Measurements from ENCODE around the gene TLL1.

Gene TLL1

DNA sequence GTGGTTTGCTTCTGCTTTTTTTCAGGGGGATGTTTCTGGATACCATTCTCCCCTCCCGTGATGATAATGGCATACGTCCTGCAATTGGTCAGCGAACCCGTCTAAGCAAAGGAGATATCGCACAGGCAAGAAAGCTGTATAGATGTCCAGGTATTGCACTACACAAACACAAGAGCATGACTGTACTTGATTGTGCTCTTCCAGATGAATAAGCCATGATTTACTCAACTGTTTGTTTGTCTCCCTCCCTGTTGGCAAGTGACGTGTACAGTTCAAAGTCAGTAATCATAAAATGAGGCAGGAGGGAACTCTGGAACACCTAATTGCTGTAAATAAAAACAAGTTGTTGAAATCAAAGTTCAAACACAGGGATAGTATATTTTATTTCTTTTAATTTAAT, 141.4 kb downstream of the TLL1 start:
- no peak for DNase-seq (ENCODE audit: low spot score)
- in situ Hi-C loops (cut with MboI; ENCODE audit: low pct_unique_long_range_greater_than_20kb, low sequenced_read_pairs, unreplicated experiment), result no loop called here
- TF ChIP-seq, protein P1, sequence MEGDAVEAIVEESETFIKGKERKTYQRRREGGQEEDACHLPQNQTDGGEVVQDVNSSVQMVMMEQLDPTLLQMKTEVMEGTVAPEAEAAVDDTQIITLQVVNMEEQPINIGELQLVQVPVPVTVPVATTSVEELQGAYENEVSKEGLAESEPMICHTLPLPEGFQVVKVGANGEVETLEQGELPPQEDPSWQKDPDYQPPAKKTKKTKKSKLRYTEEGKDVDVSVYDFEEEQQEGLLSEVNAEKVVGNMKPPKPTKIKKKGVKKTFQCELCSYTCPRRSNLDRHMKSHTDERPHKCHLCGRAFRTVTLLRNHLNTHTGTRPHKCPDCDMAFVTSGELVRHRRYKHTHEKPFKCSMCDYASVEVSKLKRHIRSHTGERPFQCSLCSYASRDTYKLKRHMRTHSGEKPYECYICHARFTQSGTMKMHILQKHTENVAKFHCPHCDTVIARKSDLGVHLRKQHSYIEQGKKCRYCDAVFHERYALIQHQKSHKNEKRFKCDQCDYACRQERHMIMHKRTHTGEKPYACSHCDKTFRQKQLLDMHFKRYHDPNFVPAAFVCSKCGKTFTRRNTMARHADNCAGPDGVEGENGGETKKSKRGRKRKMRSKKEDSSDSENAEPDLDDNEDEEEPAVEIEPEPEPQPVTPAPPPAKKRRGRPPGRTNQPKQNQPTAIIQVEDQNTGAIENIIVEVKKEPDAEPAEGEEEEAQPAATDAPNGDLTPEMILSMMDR (IDR thresholded peaks at IDR 0.05; ENCODE audit: extremely low read depth, insufficient read depth, missing control alignments), result no peak

DNA sequence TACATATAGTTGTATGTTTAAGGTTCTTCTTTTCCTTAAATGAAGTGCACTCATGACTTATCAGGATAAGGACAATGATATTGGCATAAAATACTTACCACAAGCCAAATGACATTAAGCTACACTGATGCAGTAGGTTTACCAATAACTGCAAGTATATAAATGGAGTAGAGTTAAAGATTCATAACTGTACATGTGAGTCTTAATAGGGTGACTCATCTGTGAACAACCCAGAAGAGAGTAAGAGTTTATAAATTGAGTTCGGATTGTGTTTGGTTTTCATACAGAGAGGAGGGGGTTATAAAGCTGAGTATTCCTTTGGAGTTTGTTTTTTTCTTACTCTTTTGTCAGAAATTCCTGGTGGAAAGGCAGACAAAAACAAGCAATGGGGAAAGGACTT, 144.8 kb downstream of the TLL1 start:
- DNase-seq (ENCODE audit: low spot score), result no peak
- in situ Hi-C loops (cut with MboI; ENCODE audit: low pct_unique_long_range_greater_than_20kb, low sequenced_read_pairs, unreplicated experiment), result no loop called here
- TF ChIP-seq, protein P1 (IDR thresholded peaks at IDR 0.05; ENCODE audit: extremely low read depth, insufficient read depth, missing control alignments), result no peak

DNA sequence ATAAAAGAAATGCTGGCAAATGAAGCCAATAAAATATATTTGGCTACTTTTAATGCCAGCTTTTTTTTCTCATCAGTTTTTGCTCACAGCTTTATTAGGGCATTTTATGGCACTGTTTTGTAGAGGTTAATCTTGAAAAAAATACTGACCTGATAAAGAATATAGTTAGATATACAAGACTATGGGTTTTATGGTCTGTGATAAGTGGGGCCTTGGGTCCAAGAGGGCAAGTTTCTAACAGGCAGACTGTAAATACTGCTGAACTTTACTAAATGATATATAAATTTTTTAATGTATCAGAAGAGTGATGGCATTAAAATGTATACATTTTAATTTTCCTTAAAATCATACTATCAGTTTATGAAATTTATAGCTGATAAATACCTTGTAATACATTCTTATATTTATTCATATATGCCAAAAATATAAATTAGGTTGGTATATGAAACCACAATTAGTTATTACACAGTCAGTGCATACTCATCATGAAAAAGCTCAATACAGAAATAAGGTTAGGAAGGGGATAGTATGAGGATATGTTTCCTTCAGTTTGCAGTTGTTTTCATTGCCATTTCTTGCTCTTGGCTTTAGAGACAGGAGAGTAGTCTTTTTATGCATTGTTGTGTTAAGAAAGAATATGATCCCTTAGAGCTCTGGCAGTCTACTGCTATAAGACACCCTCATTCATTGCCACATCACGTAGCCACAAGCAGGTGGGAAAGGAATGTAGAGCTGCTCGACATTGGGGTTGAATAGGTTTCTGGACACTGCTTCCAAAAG, 146.6 kb downstream of the TLL1 start:
- in situ Hi-C loops (cut with MboI; ENCODE audit: low pct_unique_long_range_greater_than_20kb, low sequenced_read_pairs, unreplicated experiment), result no loop called here
- TF ChIP-seq, protein P1 (IDR thresholded peaks at IDR 0.05; ENCODE audit: extremely low read depth, insufficient read depth, missing control alignments), result no peak
- DNase-seq (ENCODE audit: low spot score), result no peak

DNA sequence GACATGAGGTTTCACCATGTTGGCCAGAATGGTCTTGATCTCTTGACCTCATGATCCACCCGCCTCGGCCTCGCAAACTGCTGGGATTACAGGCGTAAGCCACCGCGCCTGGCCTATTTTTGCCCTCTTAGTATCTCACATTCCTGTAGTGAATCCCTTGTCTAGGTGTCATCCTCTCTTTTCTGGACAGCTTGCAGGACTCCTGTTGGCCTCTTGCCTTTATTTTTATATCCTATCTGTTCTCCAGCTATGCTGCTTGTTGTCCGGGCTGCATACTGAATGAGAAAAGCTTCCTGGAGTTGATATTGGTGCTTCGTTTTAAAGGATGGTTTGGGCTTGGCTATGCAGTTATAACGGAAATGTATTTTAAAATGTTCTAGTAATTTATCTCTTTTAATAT, 148.6 kb downstream of the TLL1 start:
- in situ Hi-C loops (cut with MboI; ENCODE audit: low pct_unique_long_range_greater_than_20kb, low sequenced_read_pairs, unreplicated experiment), result no loop called here
- no peak for DNase-seq (ENCODE audit: low spot score)
- TF ChIP-seq, protein P1 (IDR thresholded peaks at IDR 0.05; ENCODE audit: extremely low read depth, insufficient read depth, missing control alignments), result no peak

- DNase-seq (ENCODE audit: low spot score), result no peak
- in situ Hi-C loops (cut with MboI; ENCODE audit: low pct_unique_long_range_greater_than_20kb, low sequenced_read_pairs, unreplicated experiment), result no loop called here
- TF ChIP-seq, protein P1 (IDR thresholded peaks at IDR 0.05; ENCODE audit: extremely low read depth, insufficient read depth, missing control alignments), result no peak
Observed at GRCh38 chr4:166034965-166035364, 161.9 kb downstream of the TLL1 start.

DNA sequence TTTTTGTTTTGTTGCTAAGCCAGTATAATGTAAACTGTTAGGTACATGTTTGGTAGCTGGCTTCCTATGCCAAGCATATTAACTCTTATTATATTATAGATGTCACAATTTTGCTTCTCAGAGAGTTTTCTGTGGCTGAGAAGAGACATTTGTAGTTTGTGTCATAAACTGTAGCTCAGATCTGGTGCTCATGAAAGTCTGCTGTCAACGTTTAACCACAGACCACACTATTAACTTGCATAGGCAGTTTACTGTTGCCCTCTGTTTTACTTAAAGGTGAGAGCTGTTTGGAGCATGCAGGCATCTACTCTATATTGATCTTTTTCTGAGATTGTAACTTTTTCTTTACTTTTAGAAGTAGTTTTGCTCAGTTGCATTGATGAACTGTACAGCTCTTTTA, 166.8 kb downstream of the TLL1 start:
- DNase-seq (ENCODE audit: low spot score), result no peak
- in situ Hi-C loops (cut with MboI; ENCODE audit: low pct_unique_long_range_greater_than_20kb, low sequenced_read_pairs, unreplicated experiment), result no loop called here
- TF ChIP-seq, protein P1 (IDR thresholded peaks at IDR 0.05; ENCODE audit: extremely low read depth, insufficient read depth, missing control alignments), result no peak
